Measurements from ENCODE around the gene PHRF1.
"Not testable (repeated sequence)": the region's sequence is repeated elsewhere in the genome, so short reads cannot be mapped to it uniquely, and the experiment has no call there.

Gene PHRF1

DNA sequence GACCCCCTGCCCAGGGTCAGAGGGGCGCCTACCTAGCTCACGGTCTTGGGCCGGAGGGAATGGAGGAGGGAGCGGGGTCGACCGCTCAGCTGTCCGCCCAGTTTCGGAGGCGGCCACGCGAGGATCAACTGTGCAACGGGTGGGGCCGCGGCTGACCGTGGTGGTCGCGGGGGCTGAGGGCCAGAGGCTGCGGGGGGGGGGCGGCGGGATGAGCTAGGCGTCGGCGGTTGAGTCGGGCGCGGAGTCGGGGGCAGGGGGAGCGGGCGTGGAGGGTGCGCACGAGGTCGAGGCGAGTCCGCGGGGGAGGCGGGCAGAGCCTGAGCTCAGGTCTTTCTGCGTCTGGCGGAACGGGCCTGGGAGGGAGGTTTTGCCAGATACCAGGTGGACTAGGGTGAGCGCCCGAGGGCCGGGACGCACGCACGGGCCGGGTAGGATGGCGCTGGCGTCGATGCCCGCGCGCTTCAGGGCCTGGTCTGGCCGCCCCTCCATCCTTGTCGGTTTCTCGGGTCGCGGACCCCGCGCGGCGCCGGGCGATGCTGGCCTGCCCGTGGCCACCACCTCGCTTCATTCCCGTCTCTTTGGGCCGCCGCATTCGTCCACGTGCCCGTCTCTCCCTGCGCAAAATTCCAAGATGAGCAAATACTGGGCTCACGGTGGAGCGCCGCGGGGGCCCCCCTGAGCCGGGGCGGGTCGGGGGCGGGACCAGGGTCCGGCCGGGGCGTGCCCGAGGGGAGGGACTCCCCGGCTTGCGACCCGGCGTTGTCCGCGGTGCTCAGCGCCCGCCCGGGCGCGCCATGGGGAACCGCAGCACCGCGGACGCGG lies 60.5 kb downstream of the PHRF1 start, which contains the start of gene DRD4:
Gene DRD4, plus strand, starts transcription at position 759 of the 822 bp plus-strand sequence. Its CDS starts 36 bp downstream, at position 795.
- DNase-seq = no peak

DNA sequence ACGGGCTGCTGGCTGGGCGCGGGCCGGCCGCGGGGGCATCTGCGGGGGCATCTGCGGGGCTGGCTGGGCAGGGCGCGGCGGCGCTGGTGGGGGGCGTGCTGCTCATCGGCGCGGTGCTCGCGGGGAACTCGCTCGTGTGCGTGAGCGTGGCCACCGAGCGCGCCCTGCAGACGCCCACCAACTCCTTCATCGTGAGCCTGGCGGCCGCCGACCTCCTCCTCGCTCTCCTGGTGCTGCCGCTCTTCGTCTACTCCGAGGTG lies 61.0 kb downstream of the PHRF1 start:
- DNase-seq = no peak

DNA sequence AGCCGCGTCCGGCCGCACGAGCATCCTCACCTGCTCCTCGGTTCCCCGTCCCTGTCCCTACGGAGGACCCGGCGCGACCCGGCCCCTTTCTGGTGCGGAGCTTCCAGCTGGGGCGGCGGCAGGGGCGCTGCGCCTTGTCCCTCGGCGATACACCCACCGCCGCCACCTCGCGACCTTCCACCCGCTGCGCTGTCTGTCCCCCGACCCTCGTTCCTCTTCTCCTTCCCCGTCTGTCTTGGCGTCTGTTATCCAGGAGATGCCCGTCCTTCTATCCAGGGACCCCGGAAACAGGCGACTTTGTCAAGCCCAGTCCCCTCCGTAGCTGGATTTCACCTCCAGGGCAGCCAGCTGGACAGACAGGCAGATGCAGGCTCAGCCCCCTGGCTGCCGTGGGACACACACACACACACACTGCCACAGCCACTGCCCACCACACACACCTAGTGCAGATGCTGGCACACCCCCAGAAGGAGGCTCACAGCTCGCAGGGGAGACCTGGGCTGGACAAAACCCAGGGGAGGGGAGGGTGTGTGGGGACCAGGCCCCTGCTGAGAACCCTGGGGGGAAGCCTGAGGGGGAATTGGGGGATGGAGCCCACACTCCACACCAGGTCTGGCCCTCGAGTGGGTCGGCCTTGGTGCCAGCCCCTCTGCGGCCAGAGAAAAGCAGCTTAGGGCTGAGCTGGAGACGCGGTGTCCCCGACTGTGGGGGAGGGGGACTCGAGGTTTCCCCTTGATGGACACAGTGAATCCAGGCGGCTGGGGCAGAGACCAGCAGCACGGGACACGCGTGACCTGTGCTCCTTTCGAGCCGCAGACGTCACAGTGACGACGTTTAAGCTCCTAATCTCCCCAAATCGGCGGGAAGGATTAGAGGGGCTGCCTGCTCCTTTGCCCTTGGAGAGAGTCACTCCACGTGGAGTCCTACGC lies 61.6 kb downstream of the PHRF1 start:
- DNase-seq = no peak

DNA sequence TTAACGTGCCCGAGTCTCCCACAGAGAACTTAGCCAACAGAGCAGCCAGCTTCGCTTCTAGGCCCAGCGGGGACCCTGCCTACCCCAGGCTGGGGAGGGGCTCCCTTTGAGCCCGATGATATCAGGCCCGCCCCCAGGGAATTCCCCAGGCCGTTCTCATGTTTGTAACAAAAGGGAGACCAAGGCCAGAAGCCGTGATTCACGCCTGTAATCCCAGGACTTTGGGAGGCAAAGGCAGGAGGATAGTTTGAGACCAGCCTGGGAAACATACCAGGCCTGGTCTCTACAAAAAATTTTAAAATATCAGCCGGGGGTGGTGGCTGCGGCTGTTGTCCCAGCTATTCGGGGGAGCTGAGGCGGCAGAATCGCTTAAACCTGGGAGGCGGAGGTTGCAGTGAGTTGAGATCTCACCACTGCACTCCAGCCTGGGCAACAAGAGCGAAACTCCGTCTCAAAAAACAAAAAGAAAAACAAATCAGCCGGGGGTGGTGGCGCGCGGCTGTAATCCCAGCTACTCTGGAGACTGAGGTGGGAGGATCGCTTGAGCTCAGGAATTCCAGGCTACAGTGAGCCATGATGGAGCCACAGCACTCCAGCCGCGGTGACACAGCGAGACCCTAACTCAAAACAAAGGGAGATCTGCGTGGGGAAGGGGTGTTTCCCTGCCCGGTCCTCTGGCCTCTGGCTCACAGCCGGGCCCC lies 62.5 kb downstream of the PHRF1 start:
- no peak for DNase-seq

DNA sequence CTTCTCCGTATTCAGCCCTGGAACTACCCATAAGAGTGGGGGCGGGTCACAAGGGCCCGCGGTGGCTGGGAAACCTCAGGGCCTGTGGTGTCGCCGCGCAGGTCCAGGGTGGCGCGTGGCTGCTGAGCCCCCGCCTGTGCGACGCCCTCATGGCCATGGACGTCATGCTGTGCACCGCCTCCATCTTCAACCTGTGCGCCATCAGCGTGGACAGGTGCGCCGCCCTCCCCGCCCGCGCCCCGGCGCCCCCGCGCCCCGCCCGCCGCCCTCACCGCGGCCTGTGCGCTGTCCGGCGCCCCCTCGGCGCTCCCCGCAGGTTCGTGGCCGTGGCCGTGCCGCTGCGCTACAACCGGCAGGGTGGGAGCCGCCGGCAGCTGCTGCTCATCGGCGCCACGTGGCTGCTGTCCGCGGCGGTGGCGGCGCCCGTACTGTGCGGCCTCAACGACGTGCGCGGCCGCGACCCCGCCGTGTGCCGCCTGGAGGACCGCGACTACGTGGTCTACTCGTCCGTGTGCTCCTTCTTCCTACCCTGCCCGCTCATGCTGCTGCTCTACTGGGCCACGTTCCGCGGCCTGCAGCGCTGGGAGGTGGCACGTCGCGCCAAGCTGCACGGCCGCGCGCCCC lies 63.2 kb downstream of the PHRF1 start:
- DNase-seq = no peak

DNA sequence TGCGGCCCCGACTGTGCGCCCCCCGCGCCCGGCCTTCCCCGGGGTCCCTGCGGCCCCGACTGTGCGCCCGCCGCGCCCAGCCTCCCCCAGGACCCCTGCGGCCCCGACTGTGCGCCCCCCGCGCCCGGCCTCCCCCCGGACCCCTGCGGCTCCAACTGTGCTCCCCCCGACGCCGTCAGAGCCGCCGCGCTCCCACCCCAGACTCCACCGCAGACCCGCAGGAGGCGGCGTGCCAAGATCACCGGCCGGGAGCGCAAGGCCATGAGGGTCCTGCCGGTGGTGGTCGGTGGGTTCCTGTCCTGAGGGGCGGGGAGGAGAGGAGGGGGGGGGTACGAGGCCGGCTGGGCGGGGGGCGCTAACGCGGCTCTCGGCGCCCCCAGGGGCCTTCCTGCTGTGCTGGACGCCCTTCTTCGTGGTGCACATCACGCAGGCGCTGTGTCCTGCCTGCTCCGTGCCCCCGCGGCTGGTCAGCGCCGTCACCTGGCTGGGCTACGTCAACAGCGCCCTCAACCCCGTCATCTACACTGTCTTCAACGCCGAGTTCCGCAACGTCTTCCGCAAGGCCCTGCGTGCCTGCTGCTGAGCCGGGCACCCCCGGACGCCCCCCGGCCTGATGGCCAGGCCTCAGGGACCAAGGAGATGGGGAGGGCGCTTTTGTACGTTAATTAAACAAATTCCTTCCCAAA lies 63.9 kb downstream of the PHRF1 start:
- DNase-seq = no peak

DNA sequence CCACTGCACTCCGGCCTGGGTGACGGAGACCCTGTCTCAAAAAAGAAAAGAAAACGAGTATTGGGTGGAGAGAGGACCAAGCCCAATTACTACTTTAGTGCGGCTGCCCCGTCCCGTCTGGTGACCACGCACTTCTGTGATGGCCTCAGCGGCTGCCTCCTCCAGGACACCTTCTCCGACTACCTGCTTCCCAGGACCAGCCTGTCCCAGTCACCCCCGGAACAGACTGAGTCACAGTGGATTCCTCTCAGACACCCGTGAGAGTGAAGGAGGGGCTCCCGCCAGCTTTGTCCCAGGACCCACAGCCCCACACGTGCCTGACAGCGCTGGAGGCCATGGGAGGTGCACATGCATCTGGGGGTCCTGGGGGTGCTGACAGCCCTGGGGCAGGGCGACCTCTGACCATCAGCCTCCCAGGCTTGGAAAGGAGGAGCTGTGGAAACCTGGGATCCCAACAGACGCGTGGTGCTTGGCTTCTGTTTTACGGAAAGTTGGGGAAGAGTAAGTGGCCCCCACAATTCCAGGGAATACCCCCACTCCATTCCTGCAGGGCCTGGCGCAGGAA lies 65.6 kb downstream of the PHRF1 start:
- no peak for DNase-seq

DNA sequence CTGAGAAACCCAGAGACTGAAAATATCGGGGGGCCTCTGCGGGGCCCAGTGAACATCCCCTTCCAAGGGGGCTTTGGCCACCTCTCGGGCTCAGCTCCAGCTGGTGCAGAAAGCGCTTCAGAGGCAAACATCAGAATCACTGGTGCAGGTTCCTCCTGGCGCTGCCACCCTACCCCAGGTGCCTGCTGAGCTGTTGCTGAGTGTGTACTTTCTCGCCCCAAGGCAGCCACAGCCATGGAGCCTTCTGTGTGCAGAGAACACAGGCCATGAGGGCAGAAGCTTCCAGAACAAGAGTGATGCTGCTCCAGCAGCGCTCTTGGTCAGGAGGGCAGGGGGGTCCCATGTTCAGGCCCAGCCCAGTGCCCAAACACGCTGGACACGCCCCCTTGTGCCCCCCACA lies 67.1 kb downstream of the PHRF1 start:
- DNase-seq = no peak

DNA sequence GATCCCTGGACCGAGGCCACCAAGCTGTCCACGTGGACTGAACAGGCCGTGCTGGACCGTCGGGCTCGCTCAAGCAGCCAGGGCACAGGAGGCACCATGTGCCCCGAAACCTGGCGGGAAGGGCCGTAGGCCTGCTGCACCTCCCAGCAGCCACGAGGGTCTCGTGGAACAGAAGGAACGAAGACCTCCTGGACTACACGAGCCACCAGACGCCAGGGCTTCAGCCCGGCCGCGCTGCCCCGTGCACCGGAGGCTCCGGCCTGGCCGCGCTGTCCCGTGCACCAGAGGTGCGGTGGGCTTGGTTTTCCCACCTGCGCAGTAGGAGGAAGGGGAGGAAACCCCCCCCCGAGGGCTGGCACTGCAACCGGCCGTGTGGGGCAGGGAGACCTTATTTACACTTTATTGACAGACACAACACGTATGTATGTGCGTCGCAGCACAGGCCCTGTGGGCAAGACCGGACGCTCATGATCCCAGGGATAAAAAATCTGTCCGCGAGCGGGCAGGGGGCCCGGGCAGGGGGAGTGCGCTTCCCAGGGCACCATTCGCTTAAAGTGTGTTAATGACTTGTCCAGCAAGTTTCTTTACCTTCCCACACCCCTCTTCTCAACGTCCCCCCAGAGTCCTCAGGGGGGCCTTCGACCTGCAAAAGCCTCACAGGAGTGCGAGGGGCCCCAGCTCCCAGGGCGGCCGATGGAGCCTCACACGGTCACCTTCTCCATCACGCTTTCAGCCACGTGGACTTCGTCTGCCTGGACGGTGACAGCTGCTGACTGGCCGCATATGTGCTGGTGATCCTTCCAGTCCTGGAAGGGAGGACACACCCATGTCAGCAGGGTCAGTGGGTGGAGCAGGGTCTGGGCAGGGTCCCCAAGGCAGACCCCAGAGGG lies 67.8 kb downstream of the PHRF1 start:
- DNase-seq = no peak

DNA sequence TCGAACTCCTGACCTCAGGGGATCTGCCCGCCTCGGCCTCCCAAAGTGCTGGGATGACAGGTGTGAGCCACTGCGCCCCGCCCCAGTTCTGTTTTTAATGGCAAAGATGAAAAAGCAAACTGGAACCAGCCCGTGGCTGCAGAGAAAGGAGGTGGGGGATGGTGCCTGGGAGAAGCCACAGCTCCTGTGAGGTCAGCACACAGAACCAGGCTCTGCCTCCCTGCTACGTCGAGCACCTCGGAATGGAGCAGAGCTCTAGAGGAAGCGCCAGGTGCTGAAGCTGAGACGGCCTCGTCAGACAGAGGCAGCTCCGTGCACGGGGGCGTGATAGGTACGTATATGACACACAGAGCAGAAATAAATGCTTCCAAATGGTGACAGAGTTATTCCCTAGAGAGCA lies 69.3 kb downstream of the PHRF1 start:
- no peak for DNase-seq

DNA sequence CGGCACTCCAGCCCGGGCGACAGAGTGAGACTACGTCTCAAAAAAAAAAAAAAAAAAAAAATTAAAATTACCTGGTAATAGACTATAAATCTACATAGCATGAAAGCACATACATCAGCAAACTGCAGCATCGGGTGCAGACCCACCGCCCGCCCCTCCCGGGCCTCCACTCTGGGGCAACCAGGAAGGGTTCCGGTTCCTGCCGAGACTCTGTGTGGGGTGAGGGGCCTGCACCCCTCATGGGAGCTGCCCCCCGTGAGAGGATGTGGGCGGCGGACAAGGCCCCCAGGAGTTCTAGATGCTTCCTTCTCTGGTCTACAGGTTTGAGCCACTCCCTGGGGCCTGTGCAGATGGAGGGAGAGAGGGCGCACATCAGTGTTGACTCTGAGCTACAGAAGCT lies 69.9 kb downstream of the PHRF1 start:
- DNase-seq = no peak

DNA sequence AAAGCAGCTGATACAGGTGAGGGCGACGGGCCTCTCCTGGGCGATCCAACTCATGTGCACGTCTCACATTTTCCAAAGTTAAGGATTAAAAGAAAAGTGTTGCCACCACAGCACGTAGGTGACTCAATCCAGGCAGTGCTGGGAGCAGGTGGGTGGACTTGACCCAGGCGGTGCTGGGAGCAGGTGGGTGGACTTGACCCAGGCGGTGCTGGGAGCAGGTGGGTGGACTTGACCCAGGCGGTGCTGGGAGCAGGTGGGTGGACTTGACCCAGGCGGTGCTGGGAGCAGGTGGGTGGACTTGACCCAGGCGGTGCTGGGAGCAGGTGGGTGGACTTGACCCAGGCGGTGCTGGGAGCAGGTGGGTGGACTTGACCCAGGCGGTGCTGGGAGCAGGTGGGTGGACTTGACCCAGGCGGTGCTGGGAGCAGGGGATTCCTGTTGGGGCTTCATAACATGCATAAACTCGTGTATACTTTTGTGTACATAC lies 71.4 kb downstream of the PHRF1 start:
- not testable (repeated sequence) for DNase-seq

DNA sequence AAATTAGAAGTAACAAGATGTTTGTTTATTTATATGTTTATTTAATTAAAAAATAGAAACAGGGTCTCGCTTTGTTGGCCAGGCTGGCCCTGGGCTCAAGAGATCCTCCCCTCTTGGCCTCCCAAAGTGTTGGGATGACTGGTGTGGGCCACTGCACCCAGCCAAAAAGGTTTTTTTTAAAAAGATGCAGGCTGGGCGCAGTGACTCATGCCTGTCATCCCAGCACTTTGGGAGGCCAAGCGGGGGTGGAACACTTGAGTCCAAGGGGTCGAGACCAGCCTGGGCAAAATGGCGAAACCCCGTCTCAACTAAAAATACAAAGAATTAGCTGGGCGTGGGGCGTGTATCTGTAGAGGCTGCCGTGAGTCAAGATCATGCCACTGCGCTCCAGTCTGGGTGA lies 74.2 kb downstream of the PHRF1 start:
- DNase-seq = no peak

DNA sequence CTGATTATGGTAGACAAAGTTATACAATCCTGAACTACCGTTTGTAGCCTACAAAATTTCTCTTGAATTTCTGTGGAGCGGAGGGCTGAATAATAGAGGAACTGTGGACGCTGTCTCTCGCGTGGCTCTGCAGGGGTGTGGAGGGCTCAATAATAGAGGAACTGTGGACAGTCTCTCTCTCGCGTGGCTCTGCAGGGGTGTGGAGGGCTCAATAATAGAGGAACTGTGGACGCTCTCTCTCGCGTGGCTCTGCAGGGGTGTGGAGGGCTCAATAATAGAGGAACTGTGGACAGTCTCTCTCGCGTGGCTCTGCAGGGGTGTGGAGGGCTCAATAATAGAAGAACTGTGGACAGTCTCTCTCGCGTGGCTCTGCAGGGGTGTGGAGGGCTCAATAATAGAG lies 76.9 kb downstream of the PHRF1 start:
- not testable (repeated sequence) for DNase-seq

DNA sequence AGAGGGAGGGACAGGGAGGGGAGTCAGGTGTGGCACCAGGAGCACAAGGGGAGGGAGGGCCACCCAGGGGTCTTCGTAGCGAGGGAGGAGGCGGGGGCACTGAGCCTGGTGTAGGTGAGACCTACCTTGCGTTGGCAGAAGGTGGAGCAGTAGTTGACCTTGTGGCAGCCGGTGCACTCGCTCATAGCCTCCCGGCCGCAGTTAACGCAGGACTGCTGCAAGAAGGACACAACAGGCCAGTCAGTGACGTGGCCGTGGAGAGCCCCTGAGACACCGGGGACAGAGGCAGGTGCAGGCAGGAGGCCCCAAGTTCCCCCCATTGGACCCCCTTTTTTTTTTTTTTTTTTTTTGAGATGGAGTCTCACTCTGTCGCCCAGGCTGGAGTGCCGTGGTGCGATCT lies 77.6 kb downstream of the PHRF1 start:
- DNase-seq = no peak

DNA sequence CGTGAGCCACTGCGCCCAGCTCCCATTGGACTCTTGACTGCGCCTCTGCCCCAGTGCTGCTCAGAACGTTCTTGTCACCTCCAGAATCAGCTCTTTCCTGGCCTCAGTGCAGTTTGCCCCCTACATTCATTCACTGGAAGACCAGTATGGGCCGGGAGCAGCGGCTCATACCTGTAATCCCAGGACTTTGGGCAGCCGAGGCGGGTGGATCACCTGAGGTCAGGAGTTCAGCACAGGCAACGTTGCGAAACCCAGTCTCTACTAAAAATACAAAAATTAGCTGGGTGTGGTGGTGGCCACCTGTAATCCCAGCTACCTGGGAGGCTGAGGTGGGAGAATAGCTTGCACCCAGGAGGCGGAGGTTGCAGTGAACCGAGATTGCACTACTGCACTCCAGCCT lies 78.2 kb downstream of the PHRF1 start:
- DNase-seq = not testable (repeated sequence)

DNA sequence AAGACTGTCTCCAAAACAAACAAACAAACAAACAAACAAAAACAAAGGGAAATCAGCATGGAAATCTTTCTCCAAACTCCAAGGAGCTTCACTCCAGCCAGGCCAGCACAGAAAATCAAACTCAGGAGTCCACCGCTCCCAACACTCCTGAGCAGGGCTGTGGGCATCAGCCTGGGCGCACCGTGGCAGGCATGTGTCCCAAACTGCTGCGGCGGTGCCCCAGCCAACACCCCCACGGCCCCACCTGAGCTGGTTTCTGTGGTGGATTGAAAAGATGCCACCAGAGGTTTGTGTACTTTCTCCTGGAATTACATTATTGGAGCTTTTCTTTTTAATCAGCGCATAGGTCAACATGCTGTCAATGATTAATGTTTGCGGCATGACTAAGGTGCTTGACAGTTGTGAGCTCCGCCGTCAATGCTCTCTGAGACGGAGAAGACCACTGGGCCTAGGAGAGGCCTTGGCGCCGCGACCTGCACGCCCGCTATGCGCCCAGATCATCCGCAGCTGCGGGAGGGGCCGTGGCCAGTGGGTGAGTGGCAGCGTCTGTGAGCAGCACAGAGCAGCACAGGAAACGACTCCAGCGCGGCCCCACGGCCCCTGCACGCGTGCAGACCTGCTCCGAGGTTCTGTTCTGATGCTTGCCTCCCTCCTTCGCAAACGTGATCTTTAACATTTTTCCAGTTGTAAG lies 78.9 kb downstream of the PHRF1 start:
- no peak for DNase-seq

DNA sequence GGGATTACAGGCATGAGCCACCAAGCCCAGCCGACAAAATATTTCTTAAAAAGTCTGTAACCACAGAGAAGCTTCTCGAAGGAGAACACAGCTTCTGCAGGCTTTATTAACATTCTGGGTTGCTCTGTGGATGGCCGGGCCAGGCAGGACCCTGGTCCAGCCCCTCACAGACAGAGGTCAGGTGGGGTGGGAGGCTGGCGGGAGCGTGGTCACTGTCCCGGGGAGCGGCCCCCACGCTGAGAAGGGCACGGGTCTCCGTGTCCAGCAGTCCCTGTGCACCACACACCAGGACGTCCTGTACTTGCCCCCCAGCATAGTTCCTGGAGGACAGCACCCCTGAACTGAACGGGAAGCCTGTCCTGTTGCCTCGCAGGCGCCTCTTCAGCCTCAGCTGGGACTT lies 80.2 kb downstream of the PHRF1 start:
- no peak for DNase-seq

DNA sequence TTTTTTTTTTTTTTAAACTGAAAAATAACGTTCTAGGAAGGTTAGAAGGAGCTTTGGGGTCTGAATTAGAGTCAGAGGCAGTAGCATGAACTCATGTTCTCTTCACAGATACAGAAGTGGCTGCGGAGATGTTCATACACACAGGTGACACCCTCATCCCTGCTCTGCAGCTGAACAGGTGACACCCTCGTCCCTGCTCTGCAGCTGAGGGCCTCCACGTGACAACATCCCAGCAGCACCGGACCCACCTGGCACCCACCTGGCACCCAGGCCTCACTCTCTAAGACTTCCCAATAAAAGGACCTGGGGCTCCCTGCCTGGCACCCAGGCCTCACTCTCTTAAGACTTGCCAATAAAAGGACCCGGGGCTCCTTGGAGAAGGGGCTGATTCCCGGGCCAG lies 80.6 kb downstream of the PHRF1 start:
- no peak for DNase-seq

DNA sequence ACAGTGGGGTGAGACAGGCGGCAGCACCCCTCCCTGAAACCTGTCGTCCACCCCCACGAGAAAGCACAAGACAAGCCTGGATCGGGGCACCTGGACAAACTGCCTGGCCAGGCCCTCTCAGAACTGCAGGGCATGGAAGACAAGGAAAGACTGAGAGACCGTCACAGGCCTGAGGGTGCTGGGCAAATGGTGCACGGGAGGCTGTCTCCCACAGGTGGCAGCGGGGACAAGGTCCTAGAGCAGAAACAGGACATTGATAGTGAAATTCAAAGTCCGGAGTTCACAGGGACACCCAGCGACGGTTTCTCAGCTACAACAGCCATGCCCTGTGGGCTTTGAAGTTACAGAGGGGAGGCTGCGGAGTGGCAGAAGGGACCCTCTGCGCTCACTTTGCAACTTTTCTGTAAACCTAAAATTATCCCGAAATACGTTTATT lies 81.4 kb downstream of the PHRF1 start:
- DNase-seq = no peak

All from NCI-H510A (cell line).